BE2C (cell line): Measurements from ENCODE around the gene GSAP.
"Not testable (repeated sequence)": the region's sequence is repeated elsewhere in the genome, so short reads cannot be mapped to it uniquely, and the experiment has no call there.

Source experiments
- DNase-seq: peaks from one replicate; pipeline ENCODE4 v3.0.0-alpha.2; 2020
- H3K27me3 ChIP-seq: fragments of 250-450 bp; sonication (Bioruptor Pico); 2 replicates; pipeline ENCODE4 v1.5.1; 2020; ENCODE audit warnings: mild to moderate bottlenecking
- H3K36me3 ChIP-seq: fragments of 250-450 bp; sonication (Bioruptor Pico); 2 replicates; pipeline ENCODE4 v1.5.1; 2020; ENCODE audit warnings: mild to moderate bottlenecking
- H3K4me1 ChIP-seq: fragments of 250-450 bp; sonication (Bioruptor Pico); 2 replicates; pipeline ENCODE4 v1.5.1; 2020
- H3K4me3 ChIP-seq: 2 replicates; pipeline ENCODE4 v1.5.1; 2011; ENCODE audit warnings: low read depth, low read length
- H3K9me3 ChIP-seq: fragments of 250-450 bp; sonication (Bioruptor Pico); 2 replicates; pipeline ENCODE4 v1.5.1; 2020
- TF ChIP-seq, protein P1 (sequence below): IDR thresholded peaks from 2 replicates; pipeline ENCODE4 v1.5.1; 2012; ENCODE audit warnings: mild to moderate bottlenecking, low read depth, low read length

GSAP gene

GRCh38 chr7:77352665-77353406 is 63.3 kb downstream of the GSAP start:
- Histone ChIP-seq H3K4me1 (no peaks in the 10 kb centered on the region), H3K27me3 (peaks cover 11% of the 10 kb centered on the region), H3K4me3 (no peak overlapping the region), H3K9me3 (no peaks in the 10 kb centered on the region), H3K36me3 (no peaks in the 10 kb centered on the region)
- TF ChIP-seq, protein P1, sequence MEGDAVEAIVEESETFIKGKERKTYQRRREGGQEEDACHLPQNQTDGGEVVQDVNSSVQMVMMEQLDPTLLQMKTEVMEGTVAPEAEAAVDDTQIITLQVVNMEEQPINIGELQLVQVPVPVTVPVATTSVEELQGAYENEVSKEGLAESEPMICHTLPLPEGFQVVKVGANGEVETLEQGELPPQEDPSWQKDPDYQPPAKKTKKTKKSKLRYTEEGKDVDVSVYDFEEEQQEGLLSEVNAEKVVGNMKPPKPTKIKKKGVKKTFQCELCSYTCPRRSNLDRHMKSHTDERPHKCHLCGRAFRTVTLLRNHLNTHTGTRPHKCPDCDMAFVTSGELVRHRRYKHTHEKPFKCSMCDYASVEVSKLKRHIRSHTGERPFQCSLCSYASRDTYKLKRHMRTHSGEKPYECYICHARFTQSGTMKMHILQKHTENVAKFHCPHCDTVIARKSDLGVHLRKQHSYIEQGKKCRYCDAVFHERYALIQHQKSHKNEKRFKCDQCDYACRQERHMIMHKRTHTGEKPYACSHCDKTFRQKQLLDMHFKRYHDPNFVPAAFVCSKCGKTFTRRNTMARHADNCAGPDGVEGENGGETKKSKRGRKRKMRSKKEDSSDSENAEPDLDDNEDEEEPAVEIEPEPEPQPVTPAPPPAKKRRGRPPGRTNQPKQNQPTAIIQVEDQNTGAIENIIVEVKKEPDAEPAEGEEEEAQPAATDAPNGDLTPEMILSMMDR = no peak
- no peak for DNase-seq

DNA sequence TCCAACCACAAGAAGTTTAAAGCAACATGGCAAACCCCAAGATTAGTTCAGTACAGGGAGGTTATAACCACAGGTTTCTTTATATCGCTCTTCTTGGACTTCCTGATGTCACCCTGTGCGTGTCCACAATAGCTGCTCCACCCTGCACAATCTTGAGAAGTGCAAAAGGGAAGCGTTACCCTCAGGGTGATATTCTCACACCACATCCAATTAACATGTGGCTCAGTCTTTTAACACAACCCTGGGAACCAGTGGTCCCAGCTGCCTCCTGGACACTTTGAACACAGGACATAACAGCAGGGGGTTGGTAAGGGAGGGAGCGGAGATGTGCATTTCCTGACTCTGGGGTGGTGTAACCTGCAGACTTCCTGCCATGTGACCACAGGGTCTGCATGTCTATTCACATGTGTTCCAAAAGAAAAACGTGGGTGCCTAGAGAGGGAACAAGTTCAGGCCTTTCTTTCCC is 64.6 kb downstream of the GSAP start:
- Histone ChIP-seq H3K4me3 (no peak overlapping the region), H3K36me3 (no peaks in the 10 kb centered on the region), H3K4me1 (no peaks in the 10 kb centered on the region), H3K9me3 (no peaks in the 10 kb centered on the region), H3K27me3 (peaks cover 11% of the 10 kb centered on the region)
- TF ChIP-seq, protein P1 = no peak
- DNase-seq = no peak

DNA sequence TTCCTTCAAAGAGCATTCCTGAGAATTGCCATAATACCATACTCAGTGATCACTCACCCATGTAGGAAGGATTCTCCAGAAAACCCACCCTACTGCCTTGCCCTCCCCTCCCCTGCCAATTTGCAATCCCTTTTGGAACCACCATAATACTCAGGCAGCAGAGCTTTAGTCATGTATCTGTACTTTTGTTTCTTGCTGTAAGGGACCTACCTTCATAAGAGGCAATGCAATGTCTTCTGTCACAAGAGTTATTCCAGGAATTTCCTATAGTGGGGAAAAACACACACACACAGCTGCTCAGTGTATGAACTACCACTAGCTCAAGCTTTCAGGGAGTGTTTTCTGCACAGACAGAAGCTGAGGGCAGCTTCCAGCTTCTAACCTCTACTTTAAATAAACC is 67.0 kb downstream of the GSAP start:
- no peak for DNase-seq
- no peak overlapping the region for H3K4me3 ChIP-seq
- H3K36me3 ChIP-seq = no peaks in the 10 kb centered on the region
- TF ChIP-seq, protein P1 = no peak
- H3K4me1 ChIP-seq = no peaks in the 10 kb centered on the region
- no peaks in the 10 kb centered on the region for H3K9me3 ChIP-seq
- peaks cover 5% of the 10 kb centered on the region; the same call in 1 of the 2 replicates for H3K27me3 ChIP-seq

DNA sequence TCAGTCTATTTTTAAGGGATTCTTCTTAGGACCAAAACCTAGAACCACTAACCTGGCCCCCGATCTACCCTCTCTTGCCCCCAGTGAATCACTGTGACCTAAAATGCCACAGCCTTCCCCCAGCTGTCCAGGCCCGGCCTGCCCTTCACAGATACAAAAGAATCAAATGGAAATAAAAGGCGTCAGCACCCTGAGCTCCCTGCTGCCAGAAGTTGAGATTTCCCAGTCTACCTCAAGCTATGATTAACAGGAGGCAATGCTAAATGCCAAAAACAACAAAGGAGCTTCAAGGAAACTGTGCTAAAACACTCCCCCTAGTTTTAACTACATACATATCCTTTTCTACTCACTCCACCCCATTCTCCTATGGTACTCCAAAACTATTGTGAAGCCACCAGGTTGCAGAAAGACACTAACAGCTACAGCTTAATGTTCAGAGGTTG is 67.8 kb downstream of the GSAP start:
- DNase-seq = no peak
- Histone ChIP-seq H3K4me3 (no peak overlapping the region), H3K27me3 (no peaks in the 10 kb centered on the region), H3K4me1 (no peaks in the 10 kb centered on the region), H3K36me3 (no peaks in the 10 kb centered on the region), H3K9me3 (no peaks in the 10 kb centered on the region)
- TF ChIP-seq, protein P1 = no peak

- no peaks in the 10 kb centered on the region for H3K4me1 ChIP-seq
- no peak for DNase-seq
- no peaks in the 10 kb centered on the region for H3K36me3 ChIP-seq
- TF ChIP-seq, protein P1 = no peak
- no peaks in the 10 kb centered on the region for H3K9me3 ChIP-seq
- H3K27me3 ChIP-seq = 0 out of 2 replicates have a peak, but pooled peaks cover under 1% of the 10 kb centered on the region
- H3K4me3 ChIP-seq = no peak overlapping the region
These were observed 69.7 kb downstream of the GSAP start for GRCh38 chr7:77346441-77346840.

GRCh38 chr7:77345426-77345825 is 70.7 kb downstream of the GSAP start:
- not testable (repeated sequence) for H3K36me3 ChIP-seq, DNase-seq, H3K27me3 ChIP-seq, H3K9me3 ChIP-seq, H3K4me1 ChIP-seq, H3K4me3 ChIP-seq
